Measurements from ENCODE around the gene PDGFRB.

- TF ChIP-seq, protein P1, sequence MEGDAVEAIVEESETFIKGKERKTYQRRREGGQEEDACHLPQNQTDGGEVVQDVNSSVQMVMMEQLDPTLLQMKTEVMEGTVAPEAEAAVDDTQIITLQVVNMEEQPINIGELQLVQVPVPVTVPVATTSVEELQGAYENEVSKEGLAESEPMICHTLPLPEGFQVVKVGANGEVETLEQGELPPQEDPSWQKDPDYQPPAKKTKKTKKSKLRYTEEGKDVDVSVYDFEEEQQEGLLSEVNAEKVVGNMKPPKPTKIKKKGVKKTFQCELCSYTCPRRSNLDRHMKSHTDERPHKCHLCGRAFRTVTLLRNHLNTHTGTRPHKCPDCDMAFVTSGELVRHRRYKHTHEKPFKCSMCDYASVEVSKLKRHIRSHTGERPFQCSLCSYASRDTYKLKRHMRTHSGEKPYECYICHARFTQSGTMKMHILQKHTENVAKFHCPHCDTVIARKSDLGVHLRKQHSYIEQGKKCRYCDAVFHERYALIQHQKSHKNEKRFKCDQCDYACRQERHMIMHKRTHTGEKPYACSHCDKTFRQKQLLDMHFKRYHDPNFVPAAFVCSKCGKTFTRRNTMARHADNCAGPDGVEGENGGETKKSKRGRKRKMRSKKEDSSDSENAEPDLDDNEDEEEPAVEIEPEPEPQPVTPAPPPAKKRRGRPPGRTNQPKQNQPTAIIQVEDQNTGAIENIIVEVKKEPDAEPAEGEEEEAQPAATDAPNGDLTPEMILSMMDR (IDR thresholded peaks at IDR 0.05) = no peak
- TF ChIP-seq POLR2A (IDR thresholded peaks at IDR 0.05) = no peak
These were observed 7.3 kb downstream of the PDGFRB start for GRCh38 chr5:150148117-150148927.

Data from right lobe of liver (tissue), 4 donors.